SK-N-MC (cell line): ENCODE measurements around the gene DPEP2.
"Not testable (repeated sequence)": the region's sequence is repeated elsewhere in the genome, so short reads cannot be mapped to it uniquely, and the experiment has no call there.

Experiments
- EZH2 ChIP-seq: fragments of 200-600 bp; sonication (generic); IDR thresholded peaks from one replicate; pipeline ENCODE4 v1.6.1; 2017; ENCODE audit warnings: antibody characterized with exemption
- POLR2AphosphoS5 ChIP-seq: IDR thresholded peaks from 2 replicates; pipeline ENCODE4 v1.6.1; 2012; ENCODE audit warnings: mild to moderate bottlenecking, low read depth, low read length, borderline replicate concordance

- not testable (repeated sequence) for TF ChIP-seq EZH2, POLR2AphosphoS5
Observed at GRCh38 chr16:68030108-68030507, 30.8 kb upstream of the DPEP2 start.
